ENCODE data around the gene NR6A1. TPM values are rescaled to one million over a fixed set of nuclear protein-coding genes. Genes with fewer than 3 reads are reported as not detected.
A peak's percentile ranks its signal among the peaks of the same experiment; 100 is the strongest.

Gene NR6A1
- total and polyA plus RNA-seq, 2 of the 13 experiments (the other 11 are each of a cell fraction or from before 2014, with no cell fraction given) = 28.1 to 31.5 TPM

DNA sequence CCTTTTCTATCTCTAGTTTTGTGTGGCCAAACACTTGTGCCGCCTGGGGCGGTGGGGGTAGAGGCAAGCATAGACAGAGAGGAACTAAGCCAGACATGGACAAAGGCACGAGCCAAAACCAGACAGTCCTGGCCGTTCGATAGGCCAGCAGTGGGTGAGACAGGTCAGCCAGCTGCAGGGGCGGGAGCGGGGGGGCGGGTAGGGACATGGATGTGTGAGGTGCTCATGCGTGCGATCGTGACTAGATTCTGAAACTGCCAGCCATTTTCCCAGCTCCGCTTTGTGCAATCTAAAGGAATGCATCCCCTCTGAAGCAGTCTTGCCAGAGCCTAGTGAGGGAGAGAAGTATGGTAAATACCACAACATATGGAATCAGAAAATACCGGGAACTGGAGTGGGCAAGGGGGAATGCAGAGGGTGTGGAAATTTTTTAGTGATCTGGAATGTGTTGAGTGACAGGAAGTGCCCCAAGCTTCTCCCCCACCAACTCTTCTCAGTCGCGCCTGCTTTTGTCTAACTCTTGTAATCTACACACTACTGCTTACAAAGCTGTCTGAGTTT, 111.9 kb downstream of the NR6A1 start (continued):
- peak; percentile 80 for TF ChIP-seq ZMYM4 (CRISPR knock-in tag; IDR thresholded peaks at IDR 0.05)
- TF ChIP-seq ZNF350 (CRISPR knock-in tag; IDR thresholded peaks at IDR 0.05; ENCODE audit: borderline replicate concordance, low read depth) = 0 out of 2 replicates have a peak, but pooled peaks have one; percentile 26
- TF ChIP-seq SOX6 (IDR thresholded peaks at IDR 0.05) = no peak
- TF ChIP-seq SOX6 (CRISPR knock-in tag; IDR thresholded peaks at IDR 0.05) = peak; percentile 50
- no peak for TF ChIP-seq MIER2 (CRISPR knock-in tag; IDR thresholded peaks at IDR 0.05)
- no peak for TF ChIP-seq SETDB1 (CRISPR knock-in tag; IDR thresholded peaks at IDR 0.05; ENCODE audit: borderline replicate concordance)
- 0 out of 2 replicates have a peak, but pooled peaks have one; percentile 21 for TF ChIP-seq ZNF543 (CRISPR knock-in tag; IDR thresholded peaks at IDR 0.05)
- TF ChIP-seq TBX3 (IDR thresholded peaks at IDR 0.05; ENCODE audit: borderline replicate concordance) = peak; percentile 66; the same call in 1 of the 2 replicates
- TF ChIP-seq PHF8 (CRISPR knock-in tag; IDR thresholded peaks at IDR 0.05) = peak; percentile 37; the same call in 1 of the 2 replicates
- TF ChIP-seq ONECUT2 (CRISPR knock-in tag; IDR thresholded peaks at IDR 0.05) = peak; percentile 76
- no peak for TF ChIP-seq ZNF34 (CRISPR knock-in tag; IDR thresholded peaks at IDR 0.05; ENCODE audit: borderline replicate concordance)
- TF ChIP-seq KDM3A (CRISPR knock-in tag; IDR thresholded peaks at IDR 0.05; ENCODE audit: low read depth) = 0 out of 2 replicates have a peak, but pooled peaks have one; percentile 29
- TF ChIP-seq, protein P1, sequence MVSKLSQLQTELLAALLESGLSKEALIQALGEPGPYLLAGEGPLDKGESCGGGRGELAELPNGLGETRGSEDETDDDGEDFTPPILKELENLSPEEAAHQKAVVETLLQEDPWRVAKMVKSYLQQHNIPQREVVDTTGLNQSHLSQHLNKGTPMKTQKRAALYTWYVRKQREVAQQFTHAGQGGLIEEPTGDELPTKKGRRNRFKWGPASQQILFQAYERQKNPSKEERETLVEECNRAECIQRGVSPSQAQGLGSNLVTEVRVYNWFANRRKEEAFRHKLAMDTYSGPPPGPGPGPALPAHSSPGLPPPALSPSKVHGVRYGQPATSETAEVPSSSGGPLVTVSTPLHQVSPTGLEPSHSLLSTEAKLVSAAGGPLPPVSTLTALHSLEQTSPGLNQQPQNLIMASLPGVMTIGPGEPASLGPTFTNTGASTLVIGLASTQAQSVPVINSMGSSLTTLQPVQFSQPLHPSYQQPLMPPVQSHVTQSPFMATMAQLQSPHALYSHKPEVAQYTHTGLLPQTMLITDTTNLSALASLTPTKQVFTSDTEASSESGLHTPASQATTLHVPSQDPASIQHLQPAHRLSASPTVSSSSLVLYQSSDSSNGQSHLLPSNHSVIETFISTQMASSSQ (IDR thresholded peaks at IDR 0.05; ENCODE audit: low read depth) = no peak
- TF ChIP-seq, protein P1 (CRISPR knock-in tag; IDR thresholded peaks at IDR 0.05; ENCODE audit: borderline replicate concordance) = no peak; the same call in 1 of the 2 replicates
- TF ChIP-seq ZNF775 (CRISPR knock-in tag; IDR thresholded peaks at IDR 0.05; ENCODE audit: borderline replicate concordance) = peak; percentile 47; the same call in 1 of the 2 replicates
- TF ChIP-seq ZNF567 (CRISPR knock-in tag; IDR thresholded peaks at IDR 0.05; ENCODE audit: borderline replicate concordance) = no peak
- peak; percentile 66; the same call in 1 of the 2 replicates for TF ChIP-seq ZFP90 (CRISPR knock-in tag; IDR thresholded peaks at IDR 0.05; ENCODE audit: borderline replicate concordance)
- peak; percentile 44; the same call in 1 of the 2 replicates for TF ChIP-seq BCL6 (CRISPR knock-in tag; IDR thresholded peaks at IDR 0.05)
- TF ChIP-seq ISL2 (CRISPR knock-in tag; IDR thresholded peaks at IDR 0.05) = peak; percentile 63; the same call in 1 of the 2 replicates
- TF ChIP-seq, protein P2, sequence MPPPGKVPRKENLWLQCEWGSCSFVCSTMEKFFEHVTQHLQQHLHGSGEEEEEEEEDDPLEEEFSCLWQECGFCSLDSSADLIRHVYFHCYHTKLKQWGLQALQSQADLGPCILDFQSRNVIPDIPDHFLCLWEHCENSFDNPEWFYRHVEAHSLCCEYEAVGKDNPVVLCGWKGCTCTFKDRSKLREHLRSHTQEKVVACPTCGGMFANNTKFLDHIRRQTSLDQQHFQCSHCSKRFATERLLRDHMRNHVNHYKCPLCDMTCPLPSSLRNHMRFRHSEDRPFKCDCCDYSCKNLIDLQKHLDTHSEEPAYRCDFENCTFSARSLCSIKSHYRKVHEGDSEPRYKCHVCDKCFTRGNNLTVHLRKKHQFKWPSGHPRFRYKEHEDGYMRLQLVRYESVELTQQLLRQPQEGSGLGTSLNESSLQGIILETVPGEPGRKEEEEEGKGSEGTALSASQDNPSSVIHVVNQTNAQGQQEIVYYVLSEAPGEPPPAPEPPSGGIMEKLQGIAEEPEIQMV (CRISPR knock-in tag; IDR thresholded peaks at IDR 0.05; ENCODE audit: low read depth) = no peak
- no peak for TF ChIP-seq ELF4 (CRISPR knock-in tag; IDR thresholded peaks at IDR 0.05; ENCODE audit: borderline replicate concordance)
- peak; percentile 20; the same call in 1 of the 2 replicates for TF ChIP-seq ZNF580 (CRISPR knock-in tag; IDR thresholded peaks at IDR 0.05; ENCODE audit: borderline replicate concordance, low read depth)
- TF ChIP-seq ZNF296 (CRISPR knock-in tag; conservative IDR thresholded peaks at IDR 0.05) = no peak
- TF ChIP-seq MYC (CRISPR knock-in tag; IDR thresholded peaks at IDR 0.05; ENCODE audit: borderline replicate concordance) = peak; percentile 67; the same call in 1 of the 2 replicates
- TF ChIP-seq ZNF7 (CRISPR knock-in tag; IDR thresholded peaks at IDR 0.05) = peak; percentile 61
- no peak; the same call in 1 of the 2 replicates for TF ChIP-seq ZC3H4 (CRISPR knock-in tag; IDR thresholded peaks at IDR 0.05; ENCODE audit: borderline replicate concordance)
